IPS-11a (cell line): Measurements from ENCODE around the gene CEP104.

Experiments used
- H3K4me3 ChIP-seq: one replicate; pipeline ENCODE4 v1.5.1; 2013; ENCODE audit warnings: low read depth, low read length, control low read depth

CEP104 gene

GRCh38 chr1:3869751-3870301 lies 12.8 kb upstream of the CEP104 start:
- no peak overlapping the region for H3K4me3 ChIP-seq

DNA sequence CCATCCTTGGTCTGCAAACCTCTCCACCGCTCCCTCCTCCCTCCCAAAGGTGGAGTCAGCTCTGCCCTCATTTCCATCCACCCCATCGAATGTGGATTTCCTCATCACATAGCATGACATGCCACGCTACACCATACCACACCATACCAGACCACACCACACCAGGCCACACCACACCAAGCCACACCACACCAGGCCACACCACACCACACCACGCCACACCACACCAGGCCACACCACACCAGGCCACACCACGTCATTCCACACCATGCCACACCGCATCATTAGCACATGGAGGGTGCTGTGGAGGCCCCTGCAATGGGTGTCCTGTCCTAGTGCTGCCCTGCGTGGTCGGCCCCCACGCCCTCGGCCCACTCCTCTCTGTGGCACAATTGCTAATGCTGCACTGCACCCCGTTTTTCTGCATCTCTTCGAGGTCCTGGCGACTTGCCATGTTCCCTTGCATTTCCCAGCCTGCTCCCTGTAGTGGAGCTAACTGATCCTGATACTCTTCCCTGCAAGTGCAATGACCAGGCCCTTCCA lies 11.5 kb upstream of the CEP104 start:
- H3K4me3 ChIP-seq = no peak overlapping the region

GRCh38 chr1:3865606-3866160 lies 8.7 kb upstream of the CEP104 start:
- H3K4me3 ChIP-seq = no peak overlapping the region

GRCh38 chr1:3864884-3865283 lies 7.9 kb upstream of the CEP104 start:
- no peak overlapping the region for H3K4me3 ChIP-seq

DNA sequence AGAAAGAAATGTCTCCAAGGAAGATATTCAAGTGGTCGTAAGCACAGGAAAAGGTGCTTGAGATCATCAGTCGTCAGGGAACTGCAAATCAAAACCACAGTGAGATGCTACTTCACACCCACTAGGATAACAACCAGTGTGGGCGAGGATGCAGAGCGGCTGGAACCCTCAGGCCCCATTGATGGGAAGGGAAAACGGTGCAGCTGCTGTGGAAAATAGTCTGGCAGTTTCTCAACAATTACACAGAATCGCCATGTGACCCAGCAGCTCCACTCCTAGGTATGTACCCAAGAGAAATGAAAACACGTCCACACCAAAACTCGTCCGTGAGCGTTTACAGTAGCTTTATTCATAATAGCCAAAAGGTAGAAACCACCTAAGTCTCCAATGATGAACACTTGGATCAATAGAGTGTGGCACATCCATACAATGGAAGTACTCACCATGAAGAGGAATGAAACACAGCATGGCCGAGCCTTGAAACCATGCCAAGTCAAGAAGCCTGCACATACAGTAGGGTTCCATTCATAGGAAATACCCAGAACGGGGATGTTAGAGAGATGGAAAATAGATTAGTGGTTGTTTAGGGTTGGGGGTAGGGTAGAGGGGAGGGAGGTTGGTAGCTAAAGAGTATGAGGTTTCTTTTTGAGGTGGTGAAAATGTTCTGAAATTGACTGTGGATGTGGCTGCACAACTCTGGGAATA lies 6.4 kb upstream of the CEP104 start:
- H3K4me3 ChIP-seq = no peak overlapping the region

- H3K4me3 ChIP-seq = no peak overlapping the region
These were observed 1.4 kb upstream of the CEP104 start for GRCh38 chr1:3858231-3858981.

GRCh38 chr1:3857791-3858129 lies 749 bp upstream of the CEP104 start:
- peak overlapping the region; percentile 91 for H3K4me3 ChIP-seq

DNA sequence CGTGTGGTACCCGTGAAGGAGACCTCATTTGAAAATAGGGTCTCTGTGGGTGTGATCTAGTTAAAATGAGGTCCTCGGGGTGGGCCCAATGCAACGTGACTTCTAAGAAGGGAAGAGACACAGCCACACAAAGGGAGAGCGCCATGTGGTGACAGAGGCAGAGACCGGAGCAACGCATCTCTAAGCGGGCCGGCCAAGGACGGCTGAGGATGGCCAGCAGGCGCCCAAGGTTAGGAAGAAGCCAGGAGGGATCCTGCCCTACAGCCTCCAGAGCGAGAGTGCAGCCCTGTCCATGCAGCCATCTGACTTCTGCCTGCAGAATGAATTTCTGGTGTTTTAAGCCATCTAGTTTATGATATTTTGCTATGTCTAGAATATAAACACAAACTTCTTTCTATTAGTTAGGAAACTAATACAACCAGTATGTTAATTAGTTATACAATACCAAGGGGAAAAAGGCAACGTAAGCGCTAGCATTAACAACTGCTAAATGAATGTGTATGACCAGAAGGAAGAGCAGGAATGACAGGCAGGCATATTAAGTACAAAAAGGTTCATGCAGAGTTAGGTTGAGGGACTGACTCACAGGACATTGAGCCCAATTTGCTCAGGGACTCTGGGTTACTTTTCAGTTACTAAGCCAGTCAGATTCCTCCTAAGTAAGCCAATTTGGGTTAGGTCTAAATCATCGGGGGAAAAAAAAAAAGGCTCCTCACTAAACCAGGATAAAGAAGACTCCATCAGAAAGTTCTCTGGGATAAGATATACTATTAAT lies 4.1 kb downstream of the CEP104 start:
- H3K4me3 ChIP-seq = no peak overlapping the region

DNA sequence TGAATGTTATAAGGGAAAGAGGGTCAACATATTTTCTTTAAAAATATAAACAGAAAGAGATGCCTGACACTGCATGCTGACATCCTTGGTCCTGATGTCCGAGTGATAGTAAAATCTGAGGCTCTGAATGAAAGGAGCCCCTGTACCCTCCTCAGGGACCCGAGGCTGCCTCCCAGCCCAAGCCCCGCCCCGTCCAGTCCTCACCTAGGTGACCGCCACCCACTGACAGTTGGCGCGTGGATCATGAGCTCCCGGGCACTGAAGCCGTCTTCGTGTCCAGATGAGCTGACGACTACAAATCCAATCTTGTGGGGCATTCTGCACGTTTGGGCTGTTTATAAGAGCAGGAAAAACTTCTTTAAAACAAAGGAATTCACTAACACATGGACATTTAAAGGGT lies 4.9 kb downstream of the CEP104 start:
- H3K4me3 ChIP-seq = no peak overlapping the region

GRCh38 chr1:3851292-3851691 lies 5.7 kb downstream of the CEP104 start:
- H3K4me3 ChIP-seq = no peak overlapping the region

DNA sequence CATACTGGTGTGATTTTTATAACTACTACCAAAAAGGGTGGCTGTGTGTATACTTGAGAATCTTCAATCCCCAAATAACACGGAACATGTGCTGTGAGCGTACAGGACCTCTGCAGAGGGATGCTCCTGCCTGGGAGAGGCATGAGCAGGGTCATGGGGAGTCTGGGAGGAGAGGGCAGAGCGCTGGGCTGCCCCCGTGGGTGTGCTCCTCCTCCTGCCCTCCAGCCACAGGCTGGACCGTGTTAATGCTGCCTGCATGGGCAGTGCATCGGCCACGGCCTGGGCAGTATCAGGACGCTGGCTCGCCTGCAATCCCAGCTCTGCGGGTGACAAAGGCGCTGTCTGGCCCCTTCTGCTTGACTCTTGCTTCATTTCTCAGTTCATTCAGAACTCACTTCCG lies 6.2 kb downstream of the CEP104 start:
- no peak overlapping the region for H3K4me3 ChIP-seq

DNA sequence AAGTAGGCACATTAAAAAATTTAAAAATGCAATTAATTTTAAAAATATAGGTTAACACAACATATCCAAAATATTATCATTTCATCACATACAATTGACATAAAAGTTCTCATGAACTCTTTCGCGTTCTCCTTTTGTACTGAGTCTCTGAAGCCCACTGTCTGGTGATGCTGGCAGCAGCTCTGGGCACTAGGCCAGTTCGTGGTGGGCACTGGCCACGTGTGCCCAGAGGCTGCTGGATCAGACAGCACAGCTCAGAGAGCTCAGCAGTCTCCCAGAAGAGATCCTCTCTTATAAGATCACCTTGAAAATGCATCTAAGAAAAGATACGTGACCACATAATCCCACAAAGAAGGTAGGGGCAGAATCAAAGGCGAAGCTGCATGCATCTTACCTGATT lies 9.9 kb downstream of the CEP104 start:
- H3K4me3 ChIP-seq = no peak overlapping the region

- no peak overlapping the region for H3K4me3 ChIP-seq
These were observed 10.5 kb downstream of the CEP104 start for GRCh38 chr1:3846541-3846940.

DNA sequence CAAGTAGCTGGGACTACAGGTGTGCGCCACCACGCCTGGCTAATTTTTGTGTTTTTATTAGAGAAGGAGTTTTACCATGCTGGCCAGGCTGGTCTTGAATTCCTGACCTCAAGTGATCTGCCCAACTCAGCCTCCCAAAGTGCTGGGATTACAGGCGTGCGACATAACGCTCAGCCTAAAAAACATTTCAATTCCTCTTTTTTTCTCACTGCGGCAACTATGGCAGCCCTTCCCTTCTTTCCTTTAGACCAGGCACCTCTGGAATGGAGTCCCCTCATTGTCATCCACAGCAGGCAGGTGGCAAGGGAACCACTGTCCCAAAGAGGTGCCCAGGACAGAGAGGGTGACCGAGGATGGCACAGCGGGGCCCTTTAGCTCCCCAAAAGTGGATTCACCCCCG lies 14.1 kb downstream of the CEP104 start:
- no peak overlapping the region for H3K4me3 ChIP-seq

DNA sequence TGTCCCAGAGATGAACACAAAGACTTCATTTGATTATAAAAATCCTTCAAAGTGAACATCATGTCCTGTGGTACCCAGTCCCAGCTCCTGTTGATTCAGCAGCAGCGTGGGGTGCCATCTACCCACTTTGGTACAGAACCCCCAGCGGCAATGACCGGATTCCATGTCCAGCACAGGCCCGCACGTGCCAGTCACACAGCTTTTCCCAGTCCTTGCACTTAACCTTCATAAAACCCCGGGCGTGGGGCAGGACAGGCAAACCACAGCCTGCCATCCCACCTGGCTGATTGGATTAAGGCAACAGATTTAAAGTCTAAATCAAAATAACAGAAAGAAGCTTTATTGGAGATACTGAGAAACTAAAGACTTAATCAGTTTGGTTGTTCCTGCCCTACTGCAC lies 15.5 kb downstream of the CEP104 start:
- H3K4me3 ChIP-seq = no peak overlapping the region

DNA sequence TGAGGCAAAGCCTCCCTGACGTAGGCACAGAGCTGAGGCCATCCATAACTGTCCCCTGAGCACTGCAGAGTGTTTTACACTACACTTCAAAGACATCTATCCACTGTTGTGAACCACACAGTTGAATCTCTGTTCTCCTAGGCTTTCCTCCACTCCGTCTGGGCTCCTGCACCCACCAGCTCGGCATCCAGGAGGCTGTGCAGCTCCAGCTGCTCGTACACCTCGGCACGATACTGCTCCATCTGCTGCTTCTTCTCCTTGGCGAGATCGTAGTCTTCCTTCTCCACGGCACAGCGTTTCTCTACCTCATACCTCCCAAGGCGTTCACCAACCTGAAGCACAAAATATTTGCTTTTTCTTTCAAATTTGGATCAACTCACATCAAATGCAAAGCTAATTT lies 18.2 kb downstream of the CEP104 start:
- H3K4me3 ChIP-seq = no peak overlapping the region

GRCh38 chr1:3837685-3838084 lies 19.3 kb downstream of the CEP104 start:
- H3K4me3 ChIP-seq = no peak overlapping the region

DNA sequence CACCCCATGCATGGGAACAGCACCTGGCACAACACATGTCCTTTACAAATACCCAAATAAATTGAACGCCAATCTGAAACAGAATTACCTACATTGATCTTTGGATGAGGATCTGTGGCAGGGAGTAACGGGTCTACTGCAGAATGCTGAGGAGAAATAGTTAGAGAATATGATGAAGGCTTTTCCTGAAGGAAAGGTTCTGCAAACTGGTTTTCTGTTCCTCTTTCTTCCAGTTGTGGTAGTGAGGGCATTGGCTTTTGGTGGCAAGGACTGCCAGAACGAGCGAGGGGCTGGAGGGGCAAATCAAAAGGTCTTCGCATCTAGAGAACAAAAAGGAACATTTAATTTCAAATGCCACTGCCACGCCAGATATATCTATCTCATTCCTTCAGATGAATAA lies 19.8 kb downstream of the CEP104 start:
- no peak overlapping the region for H3K4me3 ChIP-seq

DNA sequence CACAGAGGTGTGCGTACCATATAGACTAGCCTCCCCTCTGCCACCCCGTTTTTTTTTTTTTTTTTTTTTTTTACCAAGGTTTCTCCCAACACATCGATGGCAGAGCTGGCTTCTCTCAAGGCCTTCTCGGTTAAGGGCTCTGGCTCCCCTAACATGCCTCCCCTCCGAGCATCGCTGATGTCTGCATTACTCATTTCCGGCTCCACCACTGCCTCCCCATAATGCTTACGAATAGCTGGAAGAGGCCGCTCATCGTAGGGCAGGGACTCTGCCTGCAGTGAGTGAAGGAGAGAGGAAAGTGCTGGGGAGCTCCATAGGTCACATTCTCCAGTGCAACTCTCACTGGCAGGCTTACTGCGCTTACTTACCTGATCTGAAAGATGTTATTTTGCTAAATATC lies 20.6 kb downstream of the CEP104 start:
- H3K4me3 ChIP-seq = no peak overlapping the region

GRCh38 chr1:3834701-3835100 lies 22.3 kb downstream of the CEP104 start:
- H3K4me3 ChIP-seq = no peak overlapping the region

GRCh38 chr1:3831689-3832088 lies 25.3 kb downstream of the CEP104 start:
- no peak overlapping the region for H3K4me3 ChIP-seq
